ENCODE results near the gene SETD7.

SETD7 gene

GRCh38 chr4:139547979-139548378 is 8.0 kb downstream of the SETD7 start:
- no peak for DNase-seq

- DNase-seq = no peak
Observed at GRCh38 chr4:139540632-139541031, 15.4 kb downstream of the SETD7 start.

- no peak for DNase-seq
Observed at GRCh38 chr4:139540161-139540560, 15.9 kb downstream of the SETD7 start.

GRCh38 chr4:139537292-139537691 is 18.7 kb downstream of the SETD7 start:
- no peak for DNase-seq

- no peak for DNase-seq
Observed at GRCh38 chr4:139535871-139536234, 20.2 kb downstream of the SETD7 start.

- no peak for DNase-seq
Observed at GRCh38 chr4:139535228-139535870, 20.7 kb downstream of the SETD7 start.

GRCh38 chr4:139534287-139534950 is 21.6 kb downstream of the SETD7 start:
- DNase-seq = no peak

- DNase-seq = no peak
Observed at GRCh38 chr4:139533511-139533910, 22.5 kb downstream of the SETD7 start.

GRCh38 chr4:139532947-139533346 is 23.1 kb downstream of the SETD7 start:
- no peak for DNase-seq

- DNase-seq = peak; percentile 44
Observed at GRCh38 chr4:139530833-139531427, 25.1 kb downstream of the SETD7 start.

GRCh38 chr4:139528377-139529005 is 27.5 kb downstream of the SETD7 start:
- no peak for DNase-seq

GRCh38 chr4:139526928-139527327 is 29.1 kb downstream of the SETD7 start:
- DNase-seq = no peak

GRCh38 chr4:139525414-139525813 is 30.6 kb downstream of the SETD7 start:
- no peak for DNase-seq

- no peak for DNase-seq
Observed at GRCh38 chr4:139524062-139524631, 31.9 kb downstream of the SETD7 start.

- no peak for DNase-seq
Observed at GRCh38 chr4:139523076-139523475, 32.9 kb downstream of the SETD7 start.

- no peak for DNase-seq
Observed at GRCh38 chr4:139522457-139522856, 33.6 kb downstream of the SETD7 start.

GRCh38 chr4:139521754-139522401 is 34.1 kb downstream of the SETD7 start:
- DNase-seq = no peak

- no peak for DNase-seq
Observed at GRCh38 chr4:139515531-139515958, 40.5 kb downstream of the SETD7 start.

GRCh38 chr4:139514382-139515059 is 41.5 kb downstream of the SETD7 start:
- no peak for DNase-seq

GRCh38 chr4:139511320-139511719 is 44.7 kb downstream of the SETD7 start:
- no peak for DNase-seq

- DNase-seq = no peak
Observed at GRCh38 chr4:139509727-139510410, 46.1 kb downstream of the SETD7 start.

Measured in central memory CD4-positive, alpha-beta T cell (primary cell).